GM12801 (cell line): ENCODE data around the gene ZHX3.

Experiments
- CTCF ChIP-seq: IDR thresholded peaks from one replicate; pipeline ENCODE4 v1.5.1; 2011; ENCODE audit warnings: control low read depth; ENCODE audit not compliant: insufficient read length; ENCODE audit errors: extremely low read depth

Gene ZHX3

DNA sequence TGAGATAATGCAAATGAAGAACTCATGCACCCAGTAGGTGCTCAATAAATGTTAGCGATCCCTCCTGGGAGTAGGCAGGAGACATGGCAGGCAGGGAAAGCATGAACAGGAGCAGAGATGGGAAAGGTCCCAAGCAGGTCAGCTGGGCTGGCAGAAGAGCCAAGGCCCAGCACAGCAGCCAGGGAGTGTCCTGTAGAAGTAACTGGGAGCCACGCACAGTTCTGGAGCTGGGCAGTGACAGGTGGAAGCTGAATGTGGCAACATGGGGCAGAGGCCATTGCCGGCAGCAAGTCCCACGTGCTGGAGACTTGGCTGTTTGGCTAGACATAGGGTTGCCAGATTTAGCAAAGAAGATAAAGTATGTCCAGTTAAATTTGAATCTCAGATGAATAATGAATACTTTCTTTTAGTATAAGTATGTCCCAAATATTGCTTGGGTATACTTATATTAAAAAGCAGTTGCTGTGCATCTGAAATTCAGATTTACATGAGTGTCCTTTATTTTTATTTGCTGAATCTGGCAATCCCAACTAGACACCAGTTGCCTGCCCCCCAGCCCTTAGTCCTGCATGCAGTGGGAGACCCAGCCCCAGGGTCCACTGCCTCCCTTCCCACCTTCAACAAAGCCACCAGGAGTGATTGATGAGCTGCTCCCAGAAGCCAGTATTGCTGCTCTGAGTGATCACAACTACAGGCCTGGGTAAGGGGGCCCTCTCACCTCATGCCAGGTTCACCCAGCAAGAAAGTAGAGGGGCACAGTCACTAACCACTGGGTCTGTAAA, 19.4 kb upstream of the ZHX3 start:
- no peak for TF ChIP-seq CTCF

DNA sequence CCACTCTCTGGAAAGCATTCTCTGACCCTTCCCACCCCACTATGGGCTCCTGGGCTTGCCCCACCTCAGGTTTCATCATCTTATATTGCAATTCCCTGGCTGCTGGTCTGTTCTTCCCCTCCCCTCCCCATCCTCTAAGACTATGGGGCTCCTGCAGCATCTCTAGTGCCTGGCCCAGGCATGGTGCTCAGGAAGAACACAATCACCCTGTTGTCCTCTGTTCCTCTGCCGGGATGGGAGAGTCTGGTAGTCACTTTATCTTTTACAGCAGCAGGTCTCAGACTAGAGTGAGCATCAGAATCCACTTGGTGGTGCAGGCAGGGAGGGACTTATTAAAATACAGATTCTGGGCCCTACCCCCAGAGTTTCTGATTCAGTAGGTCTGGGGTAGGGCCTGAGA, 18.1 kb upstream of the ZHX3 start:
- no peak for TF ChIP-seq CTCF

GRCh38 chr20:41334443-41335421, 17.2 kb upstream of the ZHX3 start:
- no peak for TF ChIP-seq CTCF

DNA sequence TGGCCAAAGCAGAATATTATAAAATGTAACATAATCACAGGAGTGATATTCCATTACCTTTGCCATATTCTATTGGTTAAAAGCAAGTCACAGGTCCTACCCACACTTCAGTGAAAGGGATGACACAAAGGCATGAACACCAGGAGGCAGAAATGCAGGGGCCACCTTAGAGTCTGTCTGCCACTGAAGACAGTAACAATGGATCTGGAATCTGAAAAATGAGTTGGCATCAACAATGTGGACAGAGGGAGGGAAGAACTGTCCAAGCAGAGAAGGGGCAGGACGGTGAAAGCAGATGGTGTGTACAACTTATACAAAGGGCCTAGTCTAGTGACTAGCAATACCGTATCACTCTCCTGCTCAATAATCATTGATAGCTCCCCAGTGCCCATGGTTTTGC, 16.5 kb upstream of the ZHX3 start:
- TF ChIP-seq CTCF: no peak

DNA sequence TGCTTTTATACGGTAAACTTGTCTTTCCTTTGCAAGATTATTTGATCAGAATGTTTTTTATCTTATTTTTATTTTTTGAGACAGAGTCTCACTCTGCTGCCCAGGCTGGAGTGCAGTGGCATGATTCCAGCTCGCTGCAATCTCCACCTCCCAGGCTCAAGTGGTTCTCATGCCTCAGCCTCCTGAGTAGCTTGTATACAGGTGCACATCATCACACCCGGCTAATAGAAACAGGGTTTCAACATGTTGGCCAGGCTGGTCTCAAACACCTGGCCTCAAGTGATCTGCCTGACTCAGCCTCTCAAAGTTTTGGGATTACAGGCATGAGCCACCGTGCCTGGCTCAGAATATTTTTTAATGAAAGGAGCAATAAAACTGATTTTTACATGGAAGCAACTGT, 14.2 kb upstream of the ZHX3 start:
- no peak for TF ChIP-seq CTCF

DNA sequence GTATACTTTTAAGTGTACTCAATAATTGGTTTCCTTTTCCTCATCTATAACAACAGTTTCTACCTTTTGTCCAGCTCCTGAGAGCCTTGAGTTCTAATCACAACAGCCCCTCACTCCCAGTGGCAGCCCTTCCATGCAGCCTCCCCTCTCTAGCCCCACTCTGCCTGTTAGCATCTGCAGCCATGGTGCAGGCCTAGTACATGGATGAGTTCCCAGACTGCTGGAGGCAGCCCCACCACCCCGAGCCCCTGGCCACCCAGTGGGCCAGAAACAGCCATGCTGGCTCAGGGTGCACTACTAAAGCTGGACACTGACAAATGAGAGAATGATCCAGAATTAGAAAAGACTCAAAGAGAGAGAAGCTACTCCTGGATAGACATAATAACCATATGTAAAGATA, 13.4 kb upstream of the ZHX3 start:
- TF ChIP-seq CTCF: no peak

- TF ChIP-seq CTCF: no peak
Measured at GRCh38 chr20:41330343-41330720, 12.8 kb upstream of the ZHX3 start.
